ENCODE measurements around the gene SPAG9. TPM values are rescaled to one million over a fixed set of nuclear protein-coding genes. Genes with fewer than 3 reads are reported as not detected.

Gene SPAG9
- total and polyA plus RNA-seq, 10 donors: 10.7 to 94.6 (median 78.3) TPM

- Histone ChIP-seq H3K36me3 (peaks cover 0 to 100% (median 50%) of the 10 kb centered on the region in 6 donors), H3K4me3 (no peak overlapping the region), H3K27ac (no peak overlapping the region), H3K4me1 (peaks cover 0 to 14% (median 5%) of the 10 kb centered on the region in 6 donors), H3K9me3 (no peaks in the 10 kb centered on the region), H3K27me3 (replicated peaks in 1 of 7) (no peaks in the 10 kb centered on the region)
- intact Hi-C loops (cut with DNase I; ENCODE audit: low total_unique reads): no loop called here
- 90 to 94% (median 91%) methylated on average over 7 of the region's 7 CpGs for WGBS, 5 donors
- DNase-seq: no peak
- TF ChIP-seq, protein P1, sequence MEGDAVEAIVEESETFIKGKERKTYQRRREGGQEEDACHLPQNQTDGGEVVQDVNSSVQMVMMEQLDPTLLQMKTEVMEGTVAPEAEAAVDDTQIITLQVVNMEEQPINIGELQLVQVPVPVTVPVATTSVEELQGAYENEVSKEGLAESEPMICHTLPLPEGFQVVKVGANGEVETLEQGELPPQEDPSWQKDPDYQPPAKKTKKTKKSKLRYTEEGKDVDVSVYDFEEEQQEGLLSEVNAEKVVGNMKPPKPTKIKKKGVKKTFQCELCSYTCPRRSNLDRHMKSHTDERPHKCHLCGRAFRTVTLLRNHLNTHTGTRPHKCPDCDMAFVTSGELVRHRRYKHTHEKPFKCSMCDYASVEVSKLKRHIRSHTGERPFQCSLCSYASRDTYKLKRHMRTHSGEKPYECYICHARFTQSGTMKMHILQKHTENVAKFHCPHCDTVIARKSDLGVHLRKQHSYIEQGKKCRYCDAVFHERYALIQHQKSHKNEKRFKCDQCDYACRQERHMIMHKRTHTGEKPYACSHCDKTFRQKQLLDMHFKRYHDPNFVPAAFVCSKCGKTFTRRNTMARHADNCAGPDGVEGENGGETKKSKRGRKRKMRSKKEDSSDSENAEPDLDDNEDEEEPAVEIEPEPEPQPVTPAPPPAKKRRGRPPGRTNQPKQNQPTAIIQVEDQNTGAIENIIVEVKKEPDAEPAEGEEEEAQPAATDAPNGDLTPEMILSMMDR (IDR thresholded peaks at IDR 0.05 in 8 of 11, conservative IDR thresholded peaks at IDR 0.05 in 3 of 11): no peak
- no peak for TF ChIP-seq POLR2A (IDR thresholded peaks at IDR 0.05)
- TF ChIP-seq POLR2AphosphoS5 (IDR thresholded peaks at IDR 0.05): no peak
Measured at GRCh38 chr17:50973557-50974494, 146.8 kb downstream of the SPAG9 start.

- Histone ChIP-seq H3K9me3 (no peaks in the 10 kb centered on the region), H3K4me3 (no peak overlapping the region), H3K27ac (no peak overlapping the region), H3K4me1 (peaks cover 0 to 11% (median 3%) of the 10 kb centered on the region in 6 donors), H3K27me3 (replicated peaks in 1 of 7) (no peaks in the 10 kb centered on the region), H3K36me3 (peaks cover 0 to 100% (median 46%) of the 10 kb centered on the region in 6 donors)
- TF ChIP-seq POLR2AphosphoS5 (IDR thresholded peaks at IDR 0.05) (no peak), POLR2A (IDR thresholded peaks at IDR 0.05) (no peak)
- TF ChIP-seq, protein P1 (IDR thresholded peaks at IDR 0.05 in 8 of 11, conservative IDR thresholded peaks at IDR 0.05 in 3 of 11): no peak
- DNase-seq: no peak
- 87 to 92% (median 91%) methylated on average over 5 of the region's 5 CpGs for WGBS, 5 donors
- intact Hi-C loops (cut with DNase I; ENCODE audit: low total_unique reads): no loop called here
Measured at GRCh38 chr17:50972577-50972976, 148.1 kb downstream of the SPAG9 start.

DNA sequence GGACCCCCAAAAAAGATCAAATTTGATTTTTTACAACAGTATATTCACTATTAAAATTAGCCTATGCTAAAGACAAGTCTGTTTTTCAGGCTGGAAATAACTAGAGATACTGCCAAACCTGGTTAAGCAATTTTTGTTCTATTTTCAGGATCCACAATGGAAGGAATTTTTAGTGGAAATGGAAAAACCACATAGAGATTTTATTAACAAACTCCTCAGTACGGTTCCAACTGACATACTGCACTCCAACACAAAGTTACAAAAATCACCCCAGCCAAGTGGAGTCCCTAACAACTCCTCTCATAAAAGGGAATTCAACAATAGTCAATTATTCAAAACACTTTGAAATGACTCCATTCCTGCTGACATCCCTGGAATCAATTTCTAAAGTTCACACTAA, 152.9 kb downstream of the SPAG9 start:
- Histone ChIP-seq H3K27me3 (replicated peaks in 1 of 7) (no peaks in the 10 kb centered on the region), H3K4me3 (no peak overlapping the region), H3K9me3 (no peaks in the 10 kb centered on the region), H3K27ac (peak overlapping the region in 1 of 8 donors; percentile 4), H3K4me1 (peaks cover 0 to 13% (median 0%) of the 10 kb centered on the region in 6 donors), H3K36me3 (peaks cover 0 to 94% (median 35%) of the 10 kb centered on the region in 6 donors)
- 60 to 83% (median 73%) methylated on average over 1 of the region's 1 CpG for WGBS, 5 donors
- TF ChIP-seq POLR2A (IDR thresholded peaks at IDR 0.05) (no peak), POLR2AphosphoS5 (IDR thresholded peaks at IDR 0.05) (no peak)
- TF ChIP-seq, protein P1 (IDR thresholded peaks at IDR 0.05 in 8 of 11, conservative IDR thresholded peaks at IDR 0.05 in 3 of 11): no peak
- intact Hi-C loops (cut with DNase I; ENCODE audit: low total_unique reads): no loop called here
- DNase-seq: no peak

DNA sequence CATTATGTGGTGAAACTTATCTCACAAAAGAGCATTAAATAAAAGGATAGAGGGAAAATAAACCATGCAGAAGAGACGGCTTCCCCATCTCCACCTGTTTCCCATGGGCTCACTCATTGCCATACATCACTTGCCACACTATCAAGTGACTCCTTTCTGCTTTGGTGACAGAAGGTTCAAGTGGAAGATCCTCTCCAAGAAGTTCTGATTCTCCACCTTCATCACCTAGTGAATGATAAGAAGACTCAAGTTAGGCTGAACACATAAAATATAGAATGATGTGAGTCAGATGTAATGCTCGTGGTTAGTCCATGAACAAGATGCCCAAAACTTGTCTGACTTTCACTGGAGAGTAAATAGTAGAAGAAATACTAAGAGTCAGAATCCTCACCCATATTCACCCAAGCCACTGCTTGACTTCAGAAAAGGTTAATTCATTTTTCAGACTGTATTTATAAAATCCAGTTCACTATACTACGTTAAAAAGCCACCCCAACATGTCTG, 154.5 kb downstream of the SPAG9 start:
- H3K4me3 ChIP-seq: no peak overlapping the region
- H3K4me1 ChIP-seq: peaks cover 0 to 13% (median 0%) of the 10 kb centered on the region in 6 donors
- no peak for DNase-seq
- peaks cover 0 to 90% (median 35%) of the 10 kb centered on the region in 6 donors for H3K36me3 ChIP-seq
- no peaks in the 10 kb centered on the region for H3K27me3 ChIP-seq (replicated peaks in 1 of 7)
- no peak overlapping the region for H3K27ac ChIP-seq
- 82 to 87% (median 84%) methylated on average over 3 of the region's 3 CpGs for WGBS, 5 donors
- intact Hi-C loops (cut with DNase I; ENCODE audit: low total_unique reads): no loop called here
- TF ChIP-seq POLR2AphosphoS5 (IDR thresholded peaks at IDR 0.05): no peak
- no peak for TF ChIP-seq POLR2A (IDR thresholded peaks at IDR 0.05)
- TF ChIP-seq, protein P1 (IDR thresholded peaks at IDR 0.05 in 8 of 11, conservative IDR thresholded peaks at IDR 0.05 in 3 of 11): no peak
- H3K9me3 ChIP-seq: no peaks in the 10 kb centered on the region
